Skeletal muscle tissue (tissue), 4 donors: ENCODE data around the gene LIAS. TPM values are rescaled to one million over a fixed set of nuclear protein-coding genes. Genes with fewer than 3 reads are reported as not detected.
"Not testable (repeated sequence)": the region's sequence is repeated elsewhere in the genome, so short reads cannot be mapped to it uniquely, and the experiment has no call there.

ENCODE experiments used
- H3K27ac ChIP-seq: one replicate; pipeline ENCODE4 v1.7.0; 2013; ENCODE audit warnings: mild to moderate bottlenecking, low read depth, low read length, inconsistent platforms
- H3K27me3 ChIP-seq, 3 donors: one replicate each; pipeline ENCODE4 v1.7.0; 2013; ENCODE audit warnings: low read length in 3 of 3; ENCODE audit not compliant: control insufficient read depth in 3 of 3, insufficient read depth in 3 of 3
- H3K36me3 ChIP-seq, 3 donors: one replicate each; pipeline ENCODE4 v1.7.0; 2013; ENCODE audit warnings: low read length in 3 of 3; ENCODE audit not compliant: control insufficient read depth in 3 of 3, insufficient read depth in 3 of 3
- H3K4me1 ChIP-seq, 3 donors: one replicate each; pipeline ENCODE4 v1.7.0; 2013; ENCODE audit warnings: low read length in 3 of 3, mild to moderate bottlenecking in 3 of 3; ENCODE audit not compliant: control insufficient read depth in 3 of 3, insufficient read depth in 3 of 3
- H3K4me3 ChIP-seq, 3 donors: one replicate each; pipeline ENCODE4 v1.7.0; 2013; ENCODE audit warnings: low read length in 3 of 3
- H3K9ac ChIP-seq, 3 donors: one replicate each; pipeline ENCODE4 v1.7.0; 2013; ENCODE audit warnings: low read length in 3 of 3, mild to moderate bottlenecking in 3 of 3, moderate library complexity in 2 of 3, low read depth in 1 of 3
- H3K9me3 ChIP-seq, 3 donors: one replicate each; pipeline ENCODE4 v1.7.0; 2013; ENCODE audit warnings: low read length in 3 of 3; ENCODE audit not compliant: control insufficient read depth in 3 of 3
- total RNA-seq: library from RNA; depleted of rRNA; stranded (reverse); fragments of >200 nt; gene quantifications from one replicate; pipeline ENCODE4 v1.2.3, GENCODE V29; 2014
- donor health status: Osteomylitis.

The LIAS gene
- 18.8 TPM for total RNA-seq

GRCh38 chr4:39458505-39459300, at the start of gene LIAS, which contains the start of gene RPL9:
TSS of gene LIAS (plus strand) at chr4:39459056. CDS start at chr4:39459118, 62 bp downstream.
TSS of gene RPL9 (minus strand) at chr4:39458922. CDS start at chr4:39458439, 483 bp downstream.
- Histone ChIP-seq H3K4me3 (peak within 1 kb of the TSS; percentile 91 to 99 (median 97)), H3K36me3 (peaks cover 33 to 52% (median 51%) of the 10 kb centered on the region in 3 donors), H3K27ac (peak within 1 kb of the TSS; percentile 97), H3K4me1 (peaks cover 11 to 21% (median 21%) of the 10 kb centered on the region in 3 donors), H3K9me3 (no peaks in the 10 kb centered on the region), H3K27me3 (no peaks in the 10 kb centered on the region), H3K9ac (peak within 1 kb of the TSS; percentile 95 to 100 (median 98))

- Histone ChIP-seq H3K27me3 (peaks cover 0 to 5% (median 0%) of the 10 kb centered on the region in 3 donors), H3K9ac (no peak overlapping the region), H3K9me3 (no peaks in the 10 kb centered on the region), H3K4me1 (peaks cover 0 to 4% (median 0%) of the 10 kb centered on the region in 3 donors), H3K36me3 (no peaks in the 10 kb centered on the region), H3K4me3 (no peak overlapping the region), H3K27ac (no peak overlapping the region)
These were observed 48.4 kb upstream of the LIAS start for GRCh38 chr4:39410415-39410814.

GRCh38 chr4:39411561-39411960, 47.3 kb upstream of the LIAS start:
- H3K9me3 ChIP-seq, H3K36me3 ChIP-seq, H3K9ac ChIP-seq, H3K27me3 ChIP-seq, H3K27ac ChIP-seq, H3K4me1 ChIP-seq, H3K4me3 ChIP-seq: not testable (repeated sequence)

- Histone ChIP-seq H3K4me1 (no peaks in the 10 kb centered on the region), H3K27ac (no peak overlapping the region), H3K9me3 (no peaks in the 10 kb centered on the region), H3K9ac (no peak overlapping the region), H3K4me3 (no peak overlapping the region), H3K27me3 (no peaks in the 10 kb centered on the region), H3K36me3 (no peaks in the 10 kb centered on the region)
These were observed 43.1 kb upstream of the LIAS start for GRCh38 chr4:39415678-39416283.

GRCh38 chr4:39422247-39422646, 36.6 kb upstream of the LIAS start:
- H3K9ac ChIP-seq: no peak overlapping the region
- no peaks in the 10 kb centered on the region for H3K4me1 ChIP-seq
- H3K27ac ChIP-seq: no peak overlapping the region
- no peaks in the 10 kb centered on the region for H3K36me3 ChIP-seq
- H3K9me3 ChIP-seq: no peaks in the 10 kb centered on the region
- no peaks in the 10 kb centered on the region for H3K27me3 ChIP-seq
- no peak overlapping the region for H3K4me3 ChIP-seq

- H3K27ac ChIP-seq, H3K36me3 ChIP-seq, H3K27me3 ChIP-seq, H3K9me3 ChIP-seq, H3K9ac ChIP-seq, H3K4me3 ChIP-seq, H3K4me1 ChIP-seq: not testable (repeated sequence)
These were observed 33.6 kb upstream of the LIAS start for GRCh38 chr4:39425297-39425696.

- Histone ChIP-seq H3K36me3 (no peaks in the 10 kb centered on the region), H3K27ac (no peak overlapping the region), H3K4me3 (no peak overlapping the region), H3K9me3 (no peaks in the 10 kb centered on the region), H3K9ac (no peak overlapping the region), H3K27me3 (no peaks in the 10 kb centered on the region), H3K4me1 (no peaks in the 10 kb centered on the region)
These were observed 32.1 kb upstream of the LIAS start for GRCh38 chr4:39426728-39427127.

- no peak overlapping the region for H3K9ac ChIP-seq
- no peaks in the 10 kb centered on the region for H3K9me3 ChIP-seq
- H3K27me3 ChIP-seq: no peaks in the 10 kb centered on the region
- no peaks in the 10 kb centered on the region for H3K36me3 ChIP-seq
- H3K4me3 ChIP-seq: no peak overlapping the region
- no peak overlapping the region for H3K27ac ChIP-seq
- H3K4me1 ChIP-seq: no peaks in the 10 kb centered on the region
These were observed 31.2 kb upstream of the LIAS start for GRCh38 chr4:39427520-39428114.

GRCh38 chr4:39429476-39430334, 29.2 kb upstream of the LIAS start:
- Histone ChIP-seq H3K4me1 (no peaks in the 10 kb centered on the region), H3K9me3 (no peaks in the 10 kb centered on the region), H3K9ac (no peak overlapping the region), H3K27me3 (no peaks in the 10 kb centered on the region), H3K27ac (no peak overlapping the region), H3K36me3 (no peaks in the 10 kb centered on the region), H3K4me3 (no peak overlapping the region)
